HG02759 (cell line): ENCODE measurements around the gene HOXC4.
"Not testable (repeated sequence)": the region's sequence is repeated elsewhere in the genome, so short reads cannot be mapped to it uniquely, and the experiment has no call there.

ENCODE experiments used
- ATAC-seq: cut with Tn5 transposase; IDR thresholded peaks from one replicate; pipeline ENCODE4 v1.9.1; 2021; ENCODE audit warnings: mild to moderate bottlenecking, moderate library complexity; ENCODE audit not compliant: unreplicated experiment

HOXC4 gene

GRCh38 chr12:54053003-54053750 is 458 bp upstream of the HOXC4 start:
- peak; percentile 69 for ATAC-seq

GRCh38 chr12:54054742-54055194 is 1.1 kb downstream of the HOXC4 start:
- no peak for ATAC-seq

GRCh38 chr12:54055552-54055951 is 1.9 kb downstream of the HOXC4 start:
- no peak for ATAC-seq

- no peak for ATAC-seq
Observed at GRCh38 chr12:54056110-54056509, 2.5 kb downstream of the HOXC4 start.

DNA sequence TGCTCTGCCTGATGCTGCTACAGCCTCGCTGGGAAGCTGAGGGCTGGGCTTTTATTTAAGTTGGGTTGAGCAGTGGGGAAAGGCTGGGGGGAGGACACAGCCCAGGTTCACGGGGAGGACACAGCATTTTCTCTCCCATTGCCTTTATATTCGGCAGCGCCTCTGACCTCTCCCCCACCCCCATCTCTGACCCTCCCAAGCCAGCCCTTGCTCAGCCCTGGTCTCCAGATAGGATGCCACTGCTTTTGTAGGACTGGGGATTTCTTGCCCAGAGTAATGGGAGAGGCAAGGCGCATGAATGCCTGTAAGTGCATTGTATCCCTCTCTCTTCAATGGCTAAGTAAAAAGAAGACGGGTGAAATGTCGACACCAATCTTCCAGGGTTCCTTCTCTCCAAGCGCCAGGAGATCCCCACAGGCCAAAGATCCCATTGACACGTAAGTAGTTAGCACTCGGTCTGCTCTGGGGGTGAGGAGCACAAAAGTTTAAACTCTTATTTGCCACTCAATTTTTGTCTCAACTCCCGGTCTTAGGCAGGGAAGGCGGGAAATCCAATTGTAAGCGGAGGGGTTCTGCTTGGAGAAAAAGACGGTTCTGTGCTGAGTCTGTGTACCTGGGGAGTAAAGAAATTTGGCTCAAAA is 4.6 kb downstream of the HOXC4 start:
- no peak for ATAC-seq

GRCh38 chr12:54059668-54060067 is 6.0 kb downstream of the HOXC4 start:
- ATAC-seq, result no peak

DNA sequence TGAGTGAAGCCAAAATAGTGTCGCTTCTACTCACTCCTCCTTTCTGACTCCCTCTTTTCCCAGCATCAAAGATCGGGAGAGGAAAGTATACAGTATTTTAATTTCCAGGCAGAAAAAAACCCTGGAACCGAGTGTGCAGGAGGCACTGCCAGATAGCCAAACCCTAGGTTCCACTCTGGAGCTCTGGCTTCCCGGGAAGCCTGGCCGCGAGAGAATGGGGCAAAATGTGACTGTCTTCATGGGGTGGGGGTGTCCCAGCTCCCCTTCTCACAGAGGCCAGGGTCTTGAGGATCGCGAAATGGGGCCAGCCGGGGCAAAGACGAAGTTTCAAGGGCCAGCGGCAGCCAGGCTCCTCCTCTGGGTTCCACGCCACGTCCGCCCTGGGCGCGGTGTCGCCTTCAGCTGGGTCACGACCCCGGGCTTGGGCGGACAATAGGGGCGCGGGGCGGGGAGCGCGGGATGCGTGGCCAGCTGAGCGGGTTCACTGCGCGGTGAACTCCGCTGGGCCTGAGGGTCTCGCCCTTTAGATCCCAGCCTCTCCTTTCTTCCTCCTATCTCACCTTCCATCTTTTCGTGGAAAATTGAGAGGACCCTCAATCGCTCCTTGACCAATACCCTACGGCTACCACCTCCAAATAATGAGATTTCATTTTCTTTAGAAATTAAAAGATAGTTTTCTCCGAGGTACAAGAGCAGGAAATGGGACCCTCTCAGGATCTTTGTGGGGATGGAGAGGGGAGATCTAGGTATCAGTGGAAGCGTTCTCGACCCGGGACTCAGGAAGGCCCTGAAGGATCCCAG is 6.7 kb downstream of the HOXC4 start:
- ATAC-seq, result no peak

GRCh38 chr12:54060975-54061778 is 7.5 kb downstream of the HOXC4 start:
- ATAC-seq, result no peak

GRCh38 chr12:54065677-54066076 is 12.0 kb downstream of the HOXC4 start:
- ATAC-seq, result no peak

DNA sequence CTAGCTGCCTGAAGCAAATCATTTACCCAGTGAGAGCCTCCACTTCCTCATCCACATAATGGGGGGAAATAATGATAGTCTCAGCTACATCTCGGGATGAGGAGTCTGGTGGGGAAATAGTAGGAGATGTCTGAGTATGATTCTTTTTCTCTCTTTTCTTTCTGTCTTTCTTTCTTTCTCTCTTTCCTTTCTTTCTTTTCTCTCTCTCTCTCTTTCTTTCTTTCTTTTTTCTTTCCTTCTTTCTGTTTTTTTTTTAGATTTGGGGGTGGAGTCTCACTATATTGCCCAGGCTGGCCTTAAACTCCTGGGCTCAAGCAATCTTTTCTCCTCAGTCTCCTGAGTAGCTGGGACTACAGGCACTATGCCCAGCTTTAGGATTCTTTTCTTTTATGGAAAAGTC is 12.8 kb downstream of the HOXC4 start:
- ATAC-seq, result no peak

GRCh38 chr12:54068418-54069070 is 14.9 kb downstream of the HOXC4 start:
- ATAC-seq, result no peak

DNA sequence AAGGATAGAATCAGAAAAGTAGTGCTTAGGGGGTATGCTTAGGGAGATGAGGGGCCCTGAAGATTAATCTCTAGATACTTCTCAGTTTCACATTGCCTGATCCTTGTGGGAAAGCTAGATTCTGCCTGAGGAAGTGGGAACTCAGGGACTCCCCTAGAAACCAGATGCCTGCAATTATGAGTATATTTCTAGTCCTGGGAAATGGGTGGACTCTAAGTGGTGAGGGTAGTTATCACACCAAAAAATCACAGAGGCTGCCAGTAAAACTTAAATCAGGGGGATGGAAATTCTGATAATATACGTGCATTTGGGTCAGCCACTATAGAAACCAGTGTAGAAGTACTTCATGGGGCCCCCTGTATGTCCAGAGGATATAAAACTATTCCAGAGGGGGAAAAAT is 18.3 kb downstream of the HOXC4 start:
- no peak for ATAC-seq

GRCh38 chr12:54074308-54074707 is 20.7 kb downstream of the HOXC4 start:
- ATAC-seq, result no peak

DNA sequence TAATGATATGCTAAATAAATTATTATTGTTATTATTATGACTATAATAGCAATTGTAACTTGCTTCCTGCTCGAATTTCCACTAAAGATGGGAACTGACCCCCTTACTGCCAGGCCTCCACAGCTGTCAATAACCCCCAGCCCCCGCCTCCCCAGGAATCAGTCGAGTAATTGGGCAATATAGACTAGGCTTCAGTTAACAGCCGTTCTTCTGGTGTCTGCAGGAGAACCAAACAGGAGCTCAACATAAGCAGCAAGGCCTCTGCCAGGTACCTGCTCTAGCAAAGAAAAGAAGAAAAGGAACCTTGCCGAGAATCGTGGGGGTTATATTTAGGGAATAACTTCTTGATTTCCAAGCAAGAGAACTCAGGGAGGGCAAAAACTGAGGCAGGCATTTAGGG is 21.8 kb downstream of the HOXC4 start:
- ATAC-seq, result no peak

GRCh38 chr12:54075974-54076373 is 22.3 kb downstream of the HOXC4 start:
- no peak for ATAC-seq

GRCh38 chr12:54077843-54078242 is 24.2 kb downstream of the HOXC4 start:
- ATAC-seq, result not testable (repeated sequence)

DNA sequence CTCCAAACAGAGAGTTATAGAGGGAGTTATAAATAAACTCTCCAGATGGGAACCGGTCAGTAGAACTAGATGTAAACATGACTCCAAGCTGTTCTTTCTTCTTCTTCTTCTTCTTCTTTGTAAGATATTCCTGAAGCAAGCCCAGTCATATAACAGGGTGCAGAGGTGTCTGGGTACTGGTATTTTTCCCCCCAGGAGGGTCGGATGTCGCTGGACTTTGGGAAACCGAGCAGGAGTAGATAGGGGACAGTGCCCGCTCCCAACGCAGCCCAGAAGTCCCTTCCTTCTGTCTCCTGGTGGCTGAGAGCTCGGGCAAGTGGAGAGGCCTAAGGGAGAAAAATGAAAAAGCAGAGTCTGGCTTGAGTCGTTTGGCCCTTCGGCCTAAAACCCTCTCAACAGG is 25.5 kb downstream of the HOXC4 start:
- not testable (repeated sequence) for ATAC-seq

- ATAC-seq, result not testable (repeated sequence)
Observed at GRCh38 chr12:54080008-54080924, 26.6 kb downstream of the HOXC4 start.

GRCh38 chr12:54081053-54081514 is 27.4 kb downstream of the HOXC4 start:
- ATAC-seq, result not testable (repeated sequence)
